ENCODE data around the gene CHD9NB. TPM values are rescaled to one million over a fixed set of nuclear protein-coding genes. Genes with fewer than 3 reads are reported as not detected.
"Not testable (repeated sequence)": the region's sequence is repeated elsewhere in the genome, so short reads cannot be mapped to it uniquely, and the experiment has no call there.

The CHD9NB gene
- total RNA-seq, 2 experiments from 2014 or later: 0.28 to 0.33 TPM

DNA sequence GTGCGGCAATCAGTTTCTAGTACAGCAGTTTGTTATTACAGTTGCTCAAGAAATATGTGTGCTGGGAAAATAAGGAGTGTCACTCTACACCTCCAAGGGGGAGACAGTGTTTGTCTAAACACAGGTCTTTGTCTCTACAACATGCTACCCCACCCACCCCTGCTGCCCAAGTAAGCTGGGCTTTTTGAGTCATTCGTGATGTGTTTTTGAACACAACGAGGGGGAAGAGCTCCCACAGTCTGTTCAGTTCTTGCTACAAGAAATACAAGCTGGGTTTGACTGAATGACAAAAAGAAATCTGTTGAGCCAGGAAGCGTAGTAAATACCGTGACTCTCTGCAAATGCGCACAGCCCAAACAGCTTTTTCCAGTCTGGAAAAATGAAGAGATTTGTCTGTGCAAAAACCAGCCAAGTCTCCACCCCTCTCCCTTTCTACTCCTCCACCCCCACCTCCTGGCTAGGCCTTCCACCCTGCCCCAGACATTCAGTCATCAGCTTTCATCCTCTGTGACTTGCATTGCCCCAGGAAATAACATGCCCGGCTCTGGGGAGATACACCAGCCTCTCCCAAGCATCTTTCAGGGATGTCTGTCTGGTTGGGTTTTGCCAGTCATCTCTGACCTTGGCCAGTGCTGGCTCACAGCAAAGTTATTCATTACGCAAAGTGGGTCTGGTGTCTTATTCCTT, 27.8 kb upstream of the CHD9NB start:
- H3K27me3 Mint-ChIP-seq: no peaks in the 10 kb centered on the region
- no peak overlapping the region for H3K4me3 Mint-ChIP-seq
- peaks cover 5% of the 10 kb centered on the region for H3K36me3 Mint-ChIP-seq (ENCODE audit: low read depth)
- no peak overlapping the region for H3K27ac Mint-ChIP-seq
- H3K9me3 Mint-ChIP-seq: no peaks in the 10 kb centered on the region
- DNase-seq: no peak
- H3K4me1 Mint-ChIP-seq: peaks cover 3% of the 10 kb centered on the region
- ChIA-PET POLR2A (no interaction called here), CTCF (no interaction called here)

DNA sequence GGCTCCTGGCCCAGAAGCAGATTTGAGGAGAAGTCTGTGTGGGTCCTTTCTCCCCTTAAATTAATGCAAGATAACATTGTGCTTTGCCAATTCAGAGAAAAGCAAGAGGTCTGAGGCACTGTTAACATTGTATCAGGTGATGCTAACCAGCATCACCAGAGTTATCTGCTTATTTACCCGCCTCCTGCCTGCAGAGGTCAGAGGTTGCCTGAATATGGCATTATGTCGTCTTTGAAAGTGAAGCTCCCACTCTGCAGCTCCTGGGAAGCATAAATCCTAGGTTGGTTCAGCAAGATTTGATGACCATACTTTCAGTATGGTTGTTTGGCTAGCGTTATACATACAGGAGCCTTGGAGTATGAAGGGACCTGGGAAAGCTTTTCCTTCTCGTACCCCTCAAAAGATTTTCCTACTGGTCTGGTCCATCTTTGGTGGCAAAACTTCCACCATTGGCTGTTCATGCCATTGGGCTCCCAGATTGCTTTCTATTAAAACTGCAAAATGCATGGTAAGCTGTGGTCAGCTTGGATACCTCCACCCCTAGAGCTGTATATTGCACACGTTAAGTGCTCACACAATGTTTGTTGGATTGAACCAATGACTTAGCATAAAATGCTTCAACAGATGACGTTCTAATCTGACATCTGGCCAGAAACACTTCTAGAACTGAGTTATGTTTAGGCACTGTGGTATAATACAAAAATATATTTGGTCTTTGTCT, 26.2 kb upstream of the CHD9NB start:
- Mint-ChIP-seq H3K9me3 (peaks cover 7% of the 10 kb centered on the region), H3K36me3 (ENCODE audit: low read depth) (peaks cover 18% of the 10 kb centered on the region), H3K4me1 (peaks cover 3% of the 10 kb centered on the region), H3K27me3 (no peaks in the 10 kb centered on the region), H3K27ac (no peak overlapping the region), H3K4me3 (no peak overlapping the region)
- ChIA-PET CTCF (interaction anchor here (1.3 kb wide), 1 partner anchor 24 kb away, joined by 3 read pairs; the partner anchor contains the start of gene CHD9), POLR2A (interaction anchor here (1.4 to 1.6 kb wide), 2 partner anchors 20 to 51 kb away, joined by 3 to 4 read pairs; no protein-coding TSS in a partner anchor)
- no peak for DNase-seq

DNA sequence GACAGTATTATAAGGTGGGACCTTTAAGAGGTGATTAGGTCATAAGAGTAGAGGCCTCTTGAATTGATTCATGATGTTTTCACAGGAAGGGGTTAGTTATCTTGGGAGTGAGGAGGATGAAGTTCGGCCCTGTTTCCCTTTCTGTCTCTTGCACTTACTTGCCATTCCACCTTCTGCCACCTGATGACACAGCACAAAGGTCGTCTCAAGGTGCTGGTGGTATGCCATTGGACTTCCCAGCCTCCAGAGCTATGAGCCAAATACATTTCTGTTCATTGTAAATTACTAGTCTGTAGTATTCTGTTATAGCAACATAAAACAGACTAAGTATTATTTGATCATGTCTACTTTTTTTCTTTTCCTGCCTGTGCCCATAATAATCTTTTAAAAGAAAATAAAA, 25.6 kb upstream of the CHD9NB start:
- Mint-ChIP-seq H3K4me1 (peaks cover 3% of the 10 kb centered on the region), H3K27me3 (no peaks in the 10 kb centered on the region), H3K27ac (no peak overlapping the region), H3K9me3 (peaks cover 11% of the 10 kb centered on the region), H3K4me3 (no peak overlapping the region), H3K36me3 (ENCODE audit: low read depth) (peaks cover 22% of the 10 kb centered on the region)
- DNase-seq: no peak
- CTCF ChIA-PET: no interaction called here
- POLR2A ChIA-PET: interaction anchor here (1.4 to 1.6 kb wide), 2 partner anchors 21 to 51 kb away, joined by 3 to 4 read pairs; no protein-coding TSS in a partner anchor

DNA sequence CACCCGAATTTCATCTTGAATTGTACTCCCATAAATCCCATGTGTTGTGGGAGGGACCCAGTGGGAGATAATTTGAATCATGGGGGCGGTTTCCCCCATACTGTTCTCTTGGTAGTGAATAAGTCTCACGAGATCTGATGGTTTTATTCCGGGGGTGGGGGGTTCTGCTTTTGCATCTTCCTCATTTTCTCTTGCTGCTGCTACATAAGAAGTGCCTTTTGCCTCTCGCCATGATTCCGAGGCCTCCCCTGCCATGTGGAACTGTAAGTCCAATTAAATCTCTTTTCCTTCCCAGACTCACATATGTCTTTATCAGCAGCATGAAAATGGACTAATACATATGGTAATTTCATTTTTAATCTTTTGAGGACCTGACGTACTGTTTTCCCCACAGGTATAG, 22.8 kb upstream of the CHD9NB start:
- H3K4me1 Mint-ChIP-seq, H3K4me3 Mint-ChIP-seq, DNase-seq, H3K27me3 Mint-ChIP-seq, POLR2A ChIA-PET, CTCF ChIA-PET, H3K27ac Mint-ChIP-seq: not testable (repeated sequence)
- peaks cover 28% of the 10 kb centered on the region for H3K36me3 Mint-ChIP-seq (ENCODE audit: low read depth)
- H3K9me3 Mint-ChIP-seq: peaks cover 11% of the 10 kb centered on the region

DNA sequence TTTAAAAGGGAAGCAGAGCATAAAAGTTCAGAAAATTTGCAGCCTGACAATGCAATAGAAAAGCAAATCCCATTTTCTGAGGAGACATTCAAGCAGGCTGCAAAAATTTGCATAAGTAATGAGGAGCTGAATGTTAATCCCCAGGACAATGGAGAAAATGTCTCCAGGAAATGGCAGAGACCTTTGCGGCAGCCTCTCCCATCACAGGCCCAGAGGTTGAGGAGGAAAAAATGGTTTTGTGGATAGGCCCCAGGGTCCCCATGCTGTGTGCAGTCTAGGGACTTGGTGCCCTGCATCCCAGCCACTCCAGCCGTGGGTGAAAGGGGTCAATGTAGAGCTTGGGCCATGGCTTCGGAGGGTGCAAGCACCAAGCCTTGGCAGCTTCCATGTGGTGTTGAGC, 21.6 kb upstream of the CHD9NB start:
- DNase-seq, H3K4me3 Mint-ChIP-seq, H3K27ac Mint-ChIP-seq, POLR2A ChIA-PET, H3K27me3 Mint-ChIP-seq, CTCF ChIA-PET: not testable (repeated sequence)
- peaks cover 19% of the 10 kb centered on the region for H3K4me1 Mint-ChIP-seq
- peaks cover 11% of the 10 kb centered on the region for H3K9me3 Mint-ChIP-seq
- peaks cover 34% of the 10 kb centered on the region for H3K36me3 Mint-ChIP-seq (ENCODE audit: low read depth)

- peaks cover 11% of the 10 kb centered on the region for H3K9me3 Mint-ChIP-seq
- H3K27ac Mint-ChIP-seq: no peak overlapping the region
- no peak overlapping the region for H3K4me3 Mint-ChIP-seq
- peaks cover 40% of the 10 kb centered on the region for H3K36me3 Mint-ChIP-seq (ENCODE audit: low read depth)
- CTCF ChIA-PET: no interaction called here
- POLR2A ChIA-PET: no interaction called here
- H3K4me1 Mint-ChIP-seq: peaks cover 27% of the 10 kb centered on the region
- no peaks in the 10 kb centered on the region for H3K27me3 Mint-ChIP-seq
- no peak for DNase-seq
These were observed 20.3 kb upstream of the CHD9NB start for GRCh38 chr16:53073022-53073421.

DNA sequence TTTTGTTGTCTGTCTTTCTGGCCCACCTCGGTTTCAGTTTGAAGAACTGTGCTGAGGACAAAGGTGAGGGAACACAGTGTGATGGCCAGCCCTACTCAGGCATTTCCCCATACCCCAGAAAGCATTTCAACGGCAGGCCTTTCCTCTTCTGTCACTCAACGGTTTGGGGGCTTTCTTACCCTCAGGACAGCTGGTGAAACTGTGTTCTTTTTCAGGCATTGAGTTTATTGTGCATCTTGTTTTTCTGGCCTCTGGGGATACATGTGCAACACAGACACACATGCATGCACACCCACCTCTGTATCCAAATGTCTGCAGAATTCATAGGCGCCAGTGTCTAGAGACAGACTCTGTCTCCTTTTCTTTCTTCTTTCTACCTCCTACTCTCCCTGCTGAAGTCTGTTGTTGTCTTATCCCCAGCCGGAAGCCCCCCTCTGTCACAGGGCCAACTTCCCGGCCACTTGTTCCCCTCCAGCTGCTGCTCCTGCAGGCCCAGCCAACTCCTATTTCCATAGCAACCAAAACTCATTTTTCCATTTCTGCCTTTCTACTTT, 19.1 kb upstream of the CHD9NB start:
- Mint-ChIP-seq H3K27ac (no peak overlapping the region), H3K4me3 (no peak overlapping the region), H3K27me3 (no peaks in the 10 kb centered on the region), H3K9me3 (peaks cover 11% of the 10 kb centered on the region), H3K36me3 (ENCODE audit: low read depth) (peaks cover 40% of the 10 kb centered on the region), H3K4me1 (peaks cover 33% of the 10 kb centered on the region)
- ChIA-PET CTCF (interaction anchor here (0.7 kb wide), 1 partner anchor 74 kb away, joined by 3 read pairs; no protein-coding TSS in a partner anchor), POLR2A (no interaction called here)
- no peak for DNase-seq

DNA sequence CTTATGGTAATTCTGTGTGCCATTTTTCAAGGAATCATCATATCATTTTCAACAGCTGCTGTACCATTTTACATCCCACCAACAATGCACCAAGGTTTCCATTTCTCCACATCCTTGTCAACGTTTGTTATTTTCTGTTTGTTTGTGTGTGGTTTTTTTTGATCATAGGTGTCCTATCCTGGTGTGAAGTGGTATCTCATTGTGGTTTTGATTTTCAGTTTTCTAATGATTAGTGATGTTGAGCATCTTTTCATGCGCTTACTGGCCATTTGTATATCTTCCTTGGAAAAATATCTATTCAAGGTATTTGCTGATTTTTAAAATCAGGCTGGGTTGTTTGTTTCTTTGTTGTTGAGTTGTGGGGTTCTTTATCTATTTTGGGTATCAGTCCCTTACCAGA, 17.1 kb upstream of the CHD9NB start:
- Mint-ChIP-seq H3K4me1 (peaks cover 49% of the 10 kb centered on the region), H3K4me3 (no peak overlapping the region), H3K27me3 (no peaks in the 10 kb centered on the region), H3K36me3 (ENCODE audit: low read depth) (peaks cover 30% of the 10 kb centered on the region), H3K9me3 (peaks cover 10% of the 10 kb centered on the region), H3K27ac (no peak overlapping the region)
- POLR2A ChIA-PET: interaction anchor here (0.7 to 2.6 kb wide), 2 partner anchors 30 to 772 kb away, joined by 3 to 13 read pairs; no protein-coding TSS in a partner anchor
- CTCF ChIA-PET: interaction anchor here (1.4 to 1.5 kb wide), 2 partner anchors 10 to 14 kb away, joined by 3 to 7 read pairs; partner anchors contain the start of gene CHD9
- no peak for DNase-seq

GRCh38 chr16:53068423-53068833, 15.7 kb upstream of the CHD9NB start:
- H3K27me3 Mint-ChIP-seq: no peaks in the 10 kb centered on the region
- ChIA-PET POLR2A (interaction anchor here (0.7 to 2.6 kb wide), 2 partner anchors 31 to 44 kb away, joined by 3 to 13 read pairs; no protein-coding TSS in a partner anchor), CTCF (interaction anchor here (1.3 kb wide), 1 partner anchor 31 kb away, joined by 3 read pairs; no protein-coding TSS in a partner anchor)
- peaks cover 18% of the 10 kb centered on the region for H3K36me3 Mint-ChIP-seq (ENCODE audit: low read depth)
- peaks cover 57% of the 10 kb centered on the region for H3K4me1 Mint-ChIP-seq
- no peaks in the 10 kb centered on the region for H3K9me3 Mint-ChIP-seq
- DNase-seq: peak; percentile 45
- H3K4me3 Mint-ChIP-seq: peak overlapping the region; percentile 19
- peak overlapping the region; percentile 68 for H3K27ac Mint-ChIP-seq

DNA sequence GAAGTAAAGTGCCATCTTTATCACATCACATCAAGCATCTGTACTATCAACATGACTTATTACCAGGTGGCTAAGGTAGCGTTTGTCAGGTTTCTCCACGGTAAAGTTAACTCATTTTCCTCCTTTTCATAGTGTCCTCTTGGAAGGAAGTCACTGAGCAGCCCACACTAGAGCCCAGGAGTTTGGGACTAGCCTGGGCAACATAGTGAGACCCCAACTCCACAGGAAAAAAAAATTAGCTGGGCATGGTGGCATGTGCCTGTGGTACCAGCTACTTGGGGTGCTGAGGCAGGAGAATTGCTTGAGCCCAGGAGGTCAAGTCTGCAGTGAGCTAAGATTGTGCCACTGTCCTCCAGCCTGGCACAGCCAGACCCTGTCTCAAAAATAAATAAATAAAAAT, 15.0 kb upstream of the CHD9NB start:
- POLR2A ChIA-PET: interaction anchor here (0.7 to 2.6 kb wide), 2 partner anchors 32 to 43 kb away, joined by 3 to 13 read pairs; no protein-coding TSS in a partner anchor
- Mint-ChIP-seq H3K27ac (no peak overlapping the region), H3K4me3 (no peak overlapping the region), H3K9me3 (no peaks in the 10 kb centered on the region), H3K4me1 (peaks cover 57% of the 10 kb centered on the region), H3K27me3 (no peaks in the 10 kb centered on the region), H3K36me3 (ENCODE audit: low read depth) (peaks cover 15% of the 10 kb centered on the region)
- no peak for DNase-seq
- CTCF ChIA-PET: interaction anchor here (1.3 kb wide), 1 partner anchor 32 kb away, joined by 3 read pairs; no protein-coding TSS in a partner anchor

DNA sequence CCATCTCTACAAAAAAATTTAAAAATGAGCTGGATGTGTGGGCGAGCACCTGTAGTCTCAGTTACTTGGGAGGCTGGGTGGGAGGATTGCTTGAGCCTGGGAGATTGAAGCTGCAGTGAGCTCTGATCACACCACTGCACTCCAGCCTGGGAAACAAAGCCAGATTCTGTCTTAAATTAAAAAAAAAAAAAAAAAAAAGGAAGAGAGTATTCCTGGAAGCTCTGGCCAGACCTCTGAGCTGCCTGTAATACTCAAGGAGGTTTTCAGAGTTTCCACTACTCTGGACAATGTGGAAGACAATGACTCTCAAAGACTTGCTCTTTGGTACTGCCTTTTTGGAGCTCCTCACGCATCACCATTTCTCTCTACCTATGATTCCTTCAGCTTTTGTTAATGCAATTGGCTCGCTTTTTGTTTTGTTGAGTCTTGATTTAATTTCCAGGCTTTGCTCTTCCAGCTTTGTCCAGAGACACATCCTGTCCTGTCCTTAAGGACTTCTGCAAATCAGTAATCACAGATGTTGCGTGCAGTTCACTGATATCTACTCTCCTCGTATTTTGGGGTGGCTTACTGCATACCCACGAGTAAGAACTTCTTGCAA, 12.9 kb upstream of the CHD9NB start:
- H3K9me3 Mint-ChIP-seq: no peaks in the 10 kb centered on the region
- POLR2A ChIA-PET: interaction anchor here (1.4 kb wide), 1 partner anchor 10 kb away, joined by 6 read pairs; the partner anchor contains the start of gene CHD9
- CTCF ChIA-PET: interaction anchor here (0.6 to 1.0 kb wide), 2 partner anchors 11 to 95 kb away, joined by 3 to 7 read pairs; partner anchors contain the start of gene CHD9
- H3K27me3 Mint-ChIP-seq: no peaks in the 10 kb centered on the region
- peaks cover 13% of the 10 kb centered on the region for H3K36me3 Mint-ChIP-seq (ENCODE audit: low read depth)
- H3K4me3 Mint-ChIP-seq: no peak overlapping the region
- H3K4me1 Mint-ChIP-seq: peaks cover 67% of the 10 kb centered on the region
- no peak for DNase-seq
- H3K27ac Mint-ChIP-seq: no peak overlapping the region

- no peak overlapping the region for H3K27ac Mint-ChIP-seq
- no peaks in the 10 kb centered on the region for H3K9me3 Mint-ChIP-seq
- no peaks in the 10 kb centered on the region for H3K27me3 Mint-ChIP-seq
- ChIA-PET POLR2A (no interaction called here), CTCF (interaction anchor here (0.7 to 1.5 kb wide), 3 partner anchors 9 to 96 kb away, joined by 3 to 6 read pairs (median 4); partner anchors contain the start of gene CHD9)
- peaks cover 5% of the 10 kb centered on the region for H3K36me3 Mint-ChIP-seq (ENCODE audit: low read depth)
- peaks cover 55% of the 10 kb centered on the region for H3K4me1 Mint-ChIP-seq
- H3K4me3 Mint-ChIP-seq: no peak overlapping the region
- no peak for DNase-seq
These were observed 11.4 kb upstream of the CHD9NB start for GRCh38 chr16:53064081-53064578.
